Memory B cell (primary cell): ENCODE measurements around the gene KIF3C.
"Not testable (repeated sequence)": the region's sequence is repeated elsewhere in the genome, so short reads cannot be mapped to it uniquely, and the experiment has no call there.

Experiments used
- ATAC-seq: fragments of 150-1000 bp; cut with Tn5 transposase; 2 replicates; pipeline ENCODE4 v1.10.0; 2021; ENCODE audit warnings: low read depth, mild to moderate bottlenecking, moderate library complexity
- DNase-seq, 2 donors: peaks; one replicate each; pipeline ENCODE4 v3.0.0; 2022; ENCODE audit warnings: low spot score in 2 of 2
- H3K27ac Mint-ChIP-seq: one replicate; pipeline ENCODE4 v1.8.0; 2022; ENCODE audit warnings: mild to moderate bottlenecking, moderate library complexity, mixed read lengths
- H3K27me3 Mint-ChIP-seq: one replicate; pipeline ENCODE4 v1.8.0; 2022; ENCODE audit warnings: mixed read lengths
- H3K36me3 Mint-ChIP-seq: one replicate; pipeline ENCODE4 v1.8.0; 2022; ENCODE audit warnings: mild to moderate bottlenecking, mixed read lengths
- H3K4me1 Mint-ChIP-seq: one replicate; pipeline ENCODE4 v1.8.0; 2022; ENCODE audit warnings: mixed read lengths
- H3K4me3 Mint-ChIP-seq: one replicate; pipeline ENCODE4 v1.8.0; 2022; ENCODE audit warnings: mild to moderate bottlenecking, moderate library complexity, mixed read lengths
- H3K9me3 Mint-ChIP-seq: one replicate; pipeline ENCODE4 v1.8.0; 2022; ENCODE audit warnings: mixed read lengths

Gene KIF3C

GRCh38 chr2:26009567-26009963, 27.3 kb upstream of the KIF3C start:
- Mint-ChIP-seq H3K9me3 (peaks cover 3% of the 10 kb centered on the region), H3K4me3 (no peak overlapping the region), H3K4me1 (no peaks in the 10 kb centered on the region), H3K27ac (no peak overlapping the region), H3K36me3 (no peaks in the 10 kb centered on the region), H3K27me3 (no peaks in the 10 kb centered on the region)
- ATAC-seq (no peak), DNase-seq (no peak)

- H3K9me3 Mint-ChIP-seq, result peaks cover 3% of the 10 kb centered on the region
- no peak for ATAC-seq
- no peaks in the 10 kb centered on the region for H3K27me3 Mint-ChIP-seq
- no peak overlapping the region for H3K4me3 Mint-ChIP-seq
- H3K36me3 Mint-ChIP-seq, result no peaks in the 10 kb centered on the region
- H3K27ac Mint-ChIP-seq, result no peak overlapping the region
- no peak for DNase-seq
- no peaks in the 10 kb centered on the region for H3K4me1 Mint-ChIP-seq
Measured at GRCh38 chr2:26008851-26009566, 26.7 kb upstream of the KIF3C start.

- no peak overlapping the region for H3K4me3 Mint-ChIP-seq
- ATAC-seq, result no peak
- H3K9me3 Mint-ChIP-seq, result peaks cover 3% of the 10 kb centered on the region
Measured at GRCh38 chr2:26008095-26008494, 25.8 kb upstream of the KIF3C start.

GRCh38 chr2:26002632-26003310, 20.5 kb upstream of the KIF3C start:
- no peak overlapping the region for H3K27ac Mint-ChIP-seq
- peaks cover 9% of the 10 kb centered on the region for H3K27me3 Mint-ChIP-seq
- no peak overlapping the region for H3K4me3 Mint-ChIP-seq
- no peaks in the 10 kb centered on the region for H3K36me3 Mint-ChIP-seq
- ATAC-seq (peak; percentile 42), DNase-seq (no peak)
- no peaks in the 10 kb centered on the region for H3K4me1 Mint-ChIP-seq
- H3K9me3 Mint-ChIP-seq, result no peaks in the 10 kb centered on the region

More at GRCh38 chr2:26008095-26008494, 25.8 kb upstream of the KIF3C start:
- Mint-ChIP-seq H3K27me3 (peaks cover 3% of the 10 kb centered on the region), H3K27ac (no peak overlapping the region), H3K4me1 (no peaks in the 10 kb centered on the region), H3K36me3 (no peaks in the 10 kb centered on the region)
- DNase-seq, result no peak

- Mint-ChIP-seq H3K27me3 (peaks cover 9% of the 10 kb centered on the region), H3K36me3 (no peaks in the 10 kb centered on the region), H3K27ac (no peak overlapping the region), H3K4me3 (no peak overlapping the region), H3K4me1 (no peaks in the 10 kb centered on the region), H3K9me3 (no peaks in the 10 kb centered on the region)
- DNase-seq (no peak), ATAC-seq (no peak)
Measured at GRCh38 chr2:26001743-26002351, 19.6 kb upstream of the KIF3C start.

- Mint-ChIP-seq H3K9me3 (no peaks in the 10 kb centered on the region), H3K4me3 (no peak overlapping the region), H3K27me3 (peaks cover 9% of the 10 kb centered on the region), H3K27ac (no peak overlapping the region), H3K4me1 (no peaks in the 10 kb centered on the region), H3K36me3 (no peaks in the 10 kb centered on the region)
- DNase-seq (no peak), ATAC-seq (no peak)
Measured at GRCh38 chr2:26000561-26001082, 18.3 kb upstream of the KIF3C start.

GRCh38 chr2:25999406-25999805, 17.1 kb upstream of the KIF3C start:
- not testable (repeated sequence) for H3K9me3 Mint-ChIP-seq, H3K27me3 Mint-ChIP-seq, H3K36me3 Mint-ChIP-seq, H3K27ac Mint-ChIP-seq, H3K4me3 Mint-ChIP-seq, DNase-seq, H3K4me1 Mint-ChIP-seq, ATAC-seq

GRCh38 chr2:25998816-25999383, 16.6 kb upstream of the KIF3C start:
- H3K9me3 Mint-ChIP-seq, H3K4me3 Mint-ChIP-seq, H3K36me3 Mint-ChIP-seq, DNase-seq, H3K27me3 Mint-ChIP-seq, H3K4me1 Mint-ChIP-seq, H3K27ac Mint-ChIP-seq, ATAC-seq: not testable (repeated sequence)

- ATAC-seq, result no peak
- Mint-ChIP-seq H3K4me1 (peaks cover 2% of the 10 kb centered on the region), H3K27ac (no peak overlapping the region), H3K4me3 (no peak overlapping the region), H3K27me3 (peaks cover 5% of the 10 kb centered on the region), H3K36me3 (no peaks in the 10 kb centered on the region), H3K9me3 (no peaks in the 10 kb centered on the region)
- no peak for DNase-seq
Measured at GRCh38 chr2:25996844-25997243, 14.5 kb upstream of the KIF3C start.

- no peak overlapping the region for H3K27ac Mint-ChIP-seq
- ATAC-seq, result no peak
- H3K4me3 Mint-ChIP-seq, result no peak overlapping the region
- H3K4me1 Mint-ChIP-seq, result peaks cover 2% of the 10 kb centered on the region
- H3K36me3 Mint-ChIP-seq, result no peaks in the 10 kb centered on the region
- H3K27me3 Mint-ChIP-seq, result peaks cover 3% of the 10 kb centered on the region
- no peaks in the 10 kb centered on the region for H3K9me3 Mint-ChIP-seq
- DNase-seq, result no peak
Measured at GRCh38 chr2:25994509-25994908, 12.2 kb upstream of the KIF3C start.

- no peaks in the 10 kb centered on the region for H3K36me3 Mint-ChIP-seq
- ATAC-seq, result no peak
- no peak overlapping the region for H3K4me3 Mint-ChIP-seq
- H3K27ac Mint-ChIP-seq, result no peak overlapping the region
- peaks cover 3% of the 10 kb centered on the region for H3K27me3 Mint-ChIP-seq
- no peak for DNase-seq
- no peaks in the 10 kb centered on the region for H3K9me3 Mint-ChIP-seq
- H3K4me1 Mint-ChIP-seq, result peaks cover 2% of the 10 kb centered on the region
Measured at GRCh38 chr2:25993049-25993448, 10.8 kb upstream of the KIF3C start.

- H3K27ac Mint-ChIP-seq, result no peak overlapping the region
- DNase-seq (no peak), ATAC-seq (no peak)
- H3K27me3 Mint-ChIP-seq, result peaks cover 3% of the 10 kb centered on the region
- H3K4me3 Mint-ChIP-seq, result no peak overlapping the region
- H3K4me1 Mint-ChIP-seq, result peaks cover 2% of the 10 kb centered on the region
- H3K36me3 Mint-ChIP-seq, result no peaks in the 10 kb centered on the region
- no peaks in the 10 kb centered on the region for H3K9me3 Mint-ChIP-seq
Measured at GRCh38 chr2:25992556-25992955, 10.3 kb upstream of the KIF3C start.

GRCh38 chr2:25991965-25992364, 9.7 kb upstream of the KIF3C start:
- no peak overlapping the region for H3K27ac Mint-ChIP-seq
- H3K4me3 Mint-ChIP-seq, result peak overlapping the region; percentile 38

GRCh38 chr2:25989154-25989553, 6.9 kb upstream of the KIF3C start:
- H3K4me1 Mint-ChIP-seq, result peaks cover 2% of the 10 kb centered on the region
- H3K9me3 Mint-ChIP-seq, result no peaks in the 10 kb centered on the region
- H3K27ac Mint-ChIP-seq, result no peak overlapping the region
- ATAC-seq, result no peak
- no peak for DNase-seq
- peaks cover 3% of the 10 kb centered on the region for H3K27me3 Mint-ChIP-seq
- no peak overlapping the region for H3K4me3 Mint-ChIP-seq
- H3K36me3 Mint-ChIP-seq, result no peaks in the 10 kb centered on the region

More at GRCh38 chr2:25991965-25992364, 9.7 kb upstream of the KIF3C start:
- Mint-ChIP-seq H3K4me1 (peaks cover 2% of the 10 kb centered on the region), H3K36me3 (no peaks in the 10 kb centered on the region), H3K27me3 (peaks cover 3% of the 10 kb centered on the region), H3K9me3 (no peaks in the 10 kb centered on the region)
- ATAC-seq (peak; percentile 25), DNase-seq (no peak)
